ENCODE results near the gene PRRG2. TPM values are rescaled to one million over a fixed set of nuclear protein-coding genes. Genes with fewer than 3 reads are reported as not detected.

The PRRG2 gene
- total and polyA plus RNA-seq, 2 of the 13 experiments (the other 11 are each of a cell fraction or from before 2014, with no cell fraction given), result 0.66 to 0.82 TPM

DNA sequence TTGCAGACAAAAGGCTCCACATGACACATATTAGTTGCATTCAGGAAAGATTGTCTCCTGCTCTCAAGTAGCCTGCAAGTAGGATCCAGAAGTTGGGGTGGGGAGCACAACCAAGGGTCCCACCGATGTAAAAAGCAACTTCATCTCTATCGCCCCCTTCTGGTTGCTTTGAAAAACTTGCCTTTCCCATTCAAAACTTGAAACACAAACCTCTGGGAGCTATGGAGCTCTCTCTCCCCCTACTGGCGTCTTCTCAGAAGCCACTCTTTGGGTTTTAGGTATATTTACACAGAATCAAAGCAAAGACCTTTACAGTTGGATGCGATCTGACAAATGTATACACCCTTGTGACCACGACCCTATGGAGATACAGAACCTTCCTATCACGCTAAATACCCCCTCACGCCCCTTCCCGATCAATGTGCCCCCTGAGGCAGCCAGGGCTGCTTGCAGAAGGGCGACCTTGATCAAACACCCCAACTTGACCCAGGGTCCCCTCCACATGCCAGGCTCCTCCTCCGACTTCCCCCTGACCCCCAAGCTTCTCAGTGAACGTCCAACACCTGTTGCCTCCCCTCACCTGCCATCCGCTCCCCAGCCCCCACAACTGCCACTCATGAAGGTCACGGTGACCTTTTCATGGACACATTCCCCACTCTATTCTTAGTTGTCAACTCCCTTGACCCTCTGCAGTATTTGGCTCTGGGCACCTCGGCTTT lies 10.8 kb upstream of the PRRG2 start (continued):
- TF ChIP-seq, protein P1, sequence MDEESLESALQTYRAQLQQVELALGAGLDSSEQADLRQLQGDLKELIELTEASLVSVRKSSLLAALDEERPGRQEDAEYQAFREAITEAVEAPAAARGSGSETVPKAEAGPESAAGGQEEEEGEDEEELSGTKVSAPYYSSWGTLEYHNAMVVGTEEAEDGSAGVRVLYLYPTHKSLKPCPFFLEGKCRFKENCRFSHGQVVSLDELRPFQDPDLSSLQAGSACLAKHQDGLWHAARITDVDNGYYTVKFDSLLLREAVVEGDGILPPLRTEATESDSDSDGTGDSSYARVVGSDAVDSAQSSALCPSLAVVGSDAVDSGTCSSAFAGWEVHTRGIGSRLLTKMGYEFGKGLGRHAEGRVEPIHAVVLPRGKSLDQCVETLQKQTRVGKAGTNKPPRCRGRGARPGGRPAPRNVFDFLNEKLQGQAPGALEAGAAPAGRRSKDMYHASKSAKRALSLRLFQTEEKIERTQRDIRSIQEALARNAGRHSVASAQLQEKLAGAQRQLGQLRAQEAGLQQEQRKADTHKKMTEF (CRISPR knock-in tag; IDR thresholded peaks at IDR 0.05), result peak; percentile 46; the same call in 1 of the 2 replicates
- TF ChIP-seq ZNF468 (CRISPR knock-in tag; IDR thresholded peaks at IDR 0.05), result no peak
- TF ChIP-seq JARID2 (CRISPR knock-in tag; IDR thresholded peaks at IDR 0.05; ENCODE audit: insufficient replicate concordance), result no peak

DNA sequence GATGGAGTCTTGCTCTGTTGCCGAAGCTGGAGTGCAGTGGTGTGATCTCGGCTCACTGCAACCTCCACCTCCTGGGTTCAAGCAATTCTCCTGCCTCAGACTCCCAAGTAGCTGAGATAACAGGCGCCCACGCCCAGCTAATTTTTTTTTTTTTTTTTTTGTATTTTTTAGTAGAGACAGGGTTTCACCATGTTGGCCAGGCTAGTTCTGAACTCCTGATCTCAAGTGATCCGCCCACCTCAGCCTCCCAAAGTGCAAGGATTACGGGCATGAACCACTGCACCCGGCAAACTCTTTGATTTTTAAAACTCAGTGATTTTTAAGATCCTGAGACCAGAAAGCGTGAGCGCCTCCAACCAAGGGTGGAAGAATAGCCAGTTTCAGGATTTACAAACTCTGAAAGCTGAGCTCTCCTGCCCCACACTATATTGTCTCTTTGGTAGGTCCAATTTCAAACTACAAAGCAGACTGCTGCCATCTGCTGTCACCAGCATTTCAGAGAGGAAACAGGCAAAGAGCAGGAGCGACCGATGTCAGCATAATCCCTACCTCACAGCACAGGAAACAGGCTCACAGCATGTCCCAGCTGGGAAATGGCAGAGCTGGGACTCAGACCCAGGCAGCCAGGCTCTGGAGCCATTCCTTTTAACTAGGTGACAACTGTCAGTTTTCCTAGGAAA lies 10.0 kb upstream of the PRRG2 start:
- Histone ChIP-seq H3K79me2 (ENCODE audit: insufficient read depth, low read length) (peaks cover 26% of the 10 kb centered on the region), H3K4me3 (replicated peaks in 1 of 3; ENCODE audit: insufficient read depth in 1 of 3, low read depth in 2 of 3, low read length in 3 of 3) (peak overlapping the region; percentile 23 to 65 (median 55)), H3K4me1 (ENCODE audit: insufficient read depth, low read length) (peaks cover 16% of the 10 kb centered on the region), H3K27me3 (ENCODE audit: control insufficient read depth in 1 of 2, insufficient read depth in 2 of 2, low read length in 2 of 2) (no peaks in the 10 kb centered on the region), H3K9ac (ENCODE audit: insufficient read depth, low read depth, low read length) (peak overlapping the region; percentile 63), H3K9me3 (ENCODE audit: low read length) (no peaks in the 10 kb centered on the region), H2AFZ (ENCODE audit: low read length) (no peak overlapping the region), H4K20me1 (ENCODE audit: insufficient read depth, low read length) (0 out of 2 replicates have a peak, but pooled peaks cover 4% of the 10 kb centered on the region), H3K36me3 (replicated peaks in 1 of 2; ENCODE audit: control insufficient read depth in 1 of 2, insufficient read depth in 2 of 2, low read length in 2 of 2) (peaks cover 3 to 19% of the 10 kb centered on the region in 2 experiments; a peak in 3 of 5 replicates), H3K4me2 (ENCODE audit: low read depth, low read length) (peak overlapping the region; percentile 84), H3K27ac (ENCODE audit: extremely low read length, insufficient read depth, low read length) (peak overlapping the region; percentile 76)
- no TSS peak for BruUV-seq (replicated peaks)
- ATAC-seq (peak; percentile 88), DNase-seq (ENCODE audit: low spot score) (peak; percentile 76), FAIRE-seq (peak; percentile 95)
- POLR2A ChIA-PET, result interaction anchor here (0.8 to 2.2 kb wide), 7 partner anchors 9 to 105 kb away, joined by 3 to 20 read pairs (median 6); partner anchors contain the start of genes FCGRT, NOSIP, PRMT1 and PRRG2
- WGBS (ENCODE audit: low lambda C conversion rate), result 3% methylated on average over 11 of the region's 11 CpGs
- in situ Hi-C loops (cut with HindIII; ENCODE audit: extremely low pct_ligation_motif_present, low pct_unique_long_range_greater_than_20kb), result loop anchor here (5.0 kb wide), 1 partner anchor 74 kb away; the partner anchor contains the start of gene RPS11
- intact Hi-C loops (cut with micrococcal nuclease; ENCODE audit: unreplicated experiment), result loop anchor here (1.0 kb wide), 2 partner anchors 24 to 68 kb away; no protein-coding TSS in a partner anchor
- CTCF ChIA-PET (ENCODE audit: low intra/inter-chr PET ratio, low total read pairs), result interaction anchor here (0.6 to 3.8 kb wide), 10 partner anchors 8 to 165 kb away, joined by 3 to 47 read pairs (median 6); partner anchors contain the start of genes FLT3LG and NOSIP
- TF ChIP-seq ESRRA (CRISPR knock-in tag; IDR thresholded peaks at IDR 0.05; ENCODE audit: low read depth) (peak; percentile 38; the same call in 1 of the 2 replicates), HDAC2 (CRISPR knock-in tag; IDR thresholded peaks at IDR 0.05) (0 out of 2 replicates have a peak, but pooled peaks have one; percentile 45), NBN (conservative IDR thresholded peaks at IDR 0.05) (no peak), ZNF530 (CRISPR knock-in tag; IDR thresholded peaks at IDR 0.05; ENCODE audit: low read depth) (no peak), ZNF614 (CRISPR knock-in tag; IDR thresholded peaks at IDR 0.05; ENCODE audit: borderline replicate concordance) (peak; percentile 50; the same call in 1 of the 2 replicates), KLF12 (CRISPR knock-in tag; IDR thresholded peaks at IDR 0.05; ENCODE audit: borderline replicate concordance) (no peak), MED1 (CRISPR knock-in tag; IDR thresholded peaks at IDR 0.05) (0 out of 2 replicates have a peak, but pooled peaks have one; percentile 14)
- TF ChIP-seq, protein P2, sequence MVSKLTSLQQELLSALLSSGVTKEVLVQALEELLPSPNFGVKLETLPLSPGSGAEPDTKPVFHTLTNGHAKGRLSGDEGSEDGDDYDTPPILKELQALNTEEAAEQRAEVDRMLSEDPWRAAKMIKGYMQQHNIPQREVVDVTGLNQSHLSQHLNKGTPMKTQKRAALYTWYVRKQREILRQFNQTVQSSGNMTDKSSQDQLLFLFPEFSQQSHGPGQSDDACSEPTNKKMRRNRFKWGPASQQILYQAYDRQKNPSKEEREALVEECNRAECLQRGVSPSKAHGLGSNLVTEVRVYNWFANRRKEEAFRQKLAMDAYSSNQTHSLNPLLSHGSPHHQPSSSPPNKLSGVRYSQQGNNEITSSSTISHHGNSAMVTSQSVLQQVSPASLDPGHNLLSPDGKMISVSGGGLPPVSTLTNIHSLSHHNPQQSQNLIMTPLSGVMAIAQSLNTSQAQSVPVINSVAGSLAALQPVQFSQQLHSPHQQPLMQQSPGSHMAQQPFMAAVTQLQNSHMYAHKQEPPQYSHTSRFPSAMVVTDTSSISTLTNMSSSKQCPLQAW (CRISPR knock-in tag; IDR thresholded peaks at IDR 0.05), result peak; percentile 16; the same call in 1 of the 2 replicates
- TF ChIP-seq, protein P3, sequence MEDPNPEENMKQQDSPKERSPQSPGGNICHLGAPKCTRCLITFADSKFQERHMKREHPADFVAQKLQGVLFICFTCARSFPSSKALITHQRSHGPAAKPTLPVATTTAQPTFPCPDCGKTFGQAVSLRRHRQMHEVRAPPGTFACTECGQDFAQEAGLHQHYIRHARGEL (CRISPR knock-in tag; IDR thresholded peaks at IDR 0.05), result no peak
- TF ChIP-seq, protein P4, sequence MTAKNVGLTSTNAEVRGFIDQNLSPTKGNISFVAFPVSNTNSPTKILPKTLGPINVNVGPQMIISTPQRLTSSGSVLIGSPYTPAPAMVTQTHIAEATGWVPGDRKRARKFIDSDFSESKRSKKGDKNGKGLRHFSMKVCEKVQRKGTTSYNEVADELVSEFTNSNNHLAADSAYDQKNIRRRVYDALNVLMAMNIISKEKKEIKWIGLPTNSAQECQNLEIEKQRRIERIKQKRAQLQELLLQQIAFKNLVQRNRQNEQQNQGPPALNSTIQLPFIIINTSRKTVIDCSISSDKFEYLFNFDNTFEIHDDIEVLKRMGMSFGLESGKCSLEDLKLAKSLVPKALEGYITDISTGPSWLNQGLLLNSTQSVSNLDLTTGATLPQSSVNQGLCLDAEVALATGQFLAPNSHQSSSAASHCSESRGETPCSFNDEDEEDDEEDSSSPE (CRISPR knock-in tag; IDR thresholded peaks at IDR 0.05), result no peak

Measured in HepG2 (cell line).